Bronchial epithelial cell (primary cell): ENCODE measurements around the gene BMAL2. TPM values are rescaled to one million over a fixed set of nuclear protein-coding genes. Genes with fewer than 3 reads are reported as not detected.
A peak's percentile ranks its signal among the peaks of the same experiment; 100 is the strongest.

Source experiments
- DNase-seq: peaks from one replicate; pipeline ENCODE4 v3.0.0-alpha.2; 2010; ENCODE audit warnings: low read depth
- FAIRE-seq: peaks from 2 replicates; lab custom pipeline; 2011; peaks lifted over from hg19 to GRCh38; lab: Jason Lieb, UNC
- H3K27me3 ChIP-seq: 2 replicates; pipeline ENCODE4 v1.5.1; 2011; ENCODE audit warnings: low read length; ENCODE audit not compliant: control insufficient read depth, insufficient read depth
- H3K36me3 ChIP-seq: 2 replicates; pipeline ENCODE4 v1.5.1; 2011; ENCODE audit warnings: low read length; ENCODE audit not compliant: control insufficient read depth, insufficient read depth
- H3K4me3 ChIP-seq: 2 replicates; pipeline ENCODE4 v1.5.1; 2011; ENCODE audit warnings: mild to moderate bottlenecking, low read depth, low read length, control low read depth
- CTCF ChIP-seq: IDR thresholded peaks from 2 replicates; pipeline ENCODE4 v1.5.1; 2011; ENCODE audit warnings: mild to moderate bottlenecking, moderate library complexity, low read length, control low read depth, inconsistent platforms; ENCODE audit not compliant: insufficient read depth, severe bottlenecking
- total RNA-seq: library from RNA; depleted of rRNA; stranded (reverse); fragments of >200 nt; gene quantifications from 2 replicates; pipeline ENCODE4 v1.2.1, GENCODE V29; 2014

Gene BMAL2
- total RNA-seq, 1 donor from 2014 or later: 102 TPM

GRCh38 chr12:27340971-27341370, 8.3 kb downstream of the BMAL2 start:
- FAIRE-seq (no peak), DNase-seq (peak; percentile 47)
- no peak for TF ChIP-seq CTCF
- Histone ChIP-seq H3K27me3 (no peaks in the 10 kb centered on the region), H3K4me3 (no peak overlapping the region), H3K36me3 (no peaks in the 10 kb centered on the region)

- H3K27me3 ChIP-seq: no peaks in the 10 kb centered on the region
- FAIRE-seq (no peak), DNase-seq (peak; percentile 43)
- no peaks in the 10 kb centered on the region for H3K36me3 ChIP-seq
- TF ChIP-seq CTCF: no peak
- H3K4me3 ChIP-seq: no peak overlapping the region
Measured at GRCh38 chr12:27342536-27342935, 9.9 kb downstream of the BMAL2 start.

- peak; percentile 99 for DNase-seq
- Histone ChIP-seq H3K27me3 (no peaks in the 10 kb centered on the region), H3K4me3 (no peak overlapping the region), H3K36me3 (no peaks in the 10 kb centered on the region)
- FAIRE-seq: peak; percentile 72
- TF ChIP-seq CTCF: no peak
Measured at GRCh38 chr12:27343255-27344000, 10.8 kb downstream of the BMAL2 start.

- TF ChIP-seq CTCF: no peak
- Histone ChIP-seq H3K27me3 (no peaks in the 10 kb centered on the region), H3K36me3 (no peaks in the 10 kb centered on the region), H3K4me3 (no peak overlapping the region)
- FAIRE-seq: no peak
- DNase-seq: peak; percentile 73
Measured at GRCh38 chr12:27344246-27344645, 11.6 kb downstream of the BMAL2 start.

GRCh38 chr12:27344760-27345159, 12.1 kb downstream of the BMAL2 start:
- no peak for TF ChIP-seq CTCF
- Histone ChIP-seq H3K36me3 (peaks cover under 1% of the 10 kb centered on the region), H3K4me3 (no peak overlapping the region), H3K27me3 (no peaks in the 10 kb centered on the region)
- FAIRE-seq (no peak), DNase-seq (peak; percentile 30)

GRCh38 chr12:27345376-27345775, 12.7 kb downstream of the BMAL2 start:
- no peak overlapping the region for H3K4me3 ChIP-seq
- no peak for TF ChIP-seq CTCF
- no peak for DNase-seq
- no peak for FAIRE-seq
- no peaks in the 10 kb centered on the region for H3K27me3 ChIP-seq
- H3K36me3 ChIP-seq: peaks cover 2% of the 10 kb centered on the region
